HG03354 (cell line): Measurements from ENCODE around the gene ZYG11A.
"Not testable (repeated sequence)": the region's sequence is repeated elsewhere in the genome, so short reads cannot be mapped to it uniquely, and the experiment has no call there.

Experiments
- ATAC-seq: cut with Tn5 transposase; IDR thresholded peaks from one replicate; pipeline ENCODE4 v1.9.1; 2021; ENCODE audit warnings: mild to moderate bottlenecking; ENCODE audit not compliant: unreplicated experiment, poor library complexity, severe bottlenecking

ZYG11A gene

GRCh38 chr1:52869727-52870126 lies 27.2 kb downstream of the ZYG11A start:
- not testable (repeated sequence) for ATAC-seq

- no peak for ATAC-seq
Observed at GRCh38 chr1:52876843-52877242, 34.3 kb downstream of the ZYG11A start.

DNA sequence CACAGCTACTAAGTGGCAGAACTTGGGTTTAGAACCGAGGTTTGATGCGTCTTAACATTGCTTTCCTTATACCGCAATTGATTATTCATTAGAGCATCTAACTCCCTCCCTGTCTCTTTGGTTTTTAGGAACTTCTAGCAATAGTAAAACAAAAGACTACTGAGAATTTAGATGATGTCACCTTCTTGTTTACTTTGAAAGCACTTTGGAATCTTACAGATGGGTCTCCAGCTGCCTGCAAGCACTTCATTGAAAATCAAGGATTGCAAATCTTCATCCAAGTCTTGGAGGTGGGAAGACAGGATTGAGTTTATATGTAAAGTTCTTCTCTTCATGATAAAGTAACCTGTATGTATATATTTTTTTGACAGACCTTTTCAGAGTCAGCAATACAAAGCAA lies 35.0 kb downstream of the ZYG11A start:
- no peak for ATAC-seq

GRCh38 chr1:52880206-52880605 lies 37.6 kb downstream of the ZYG11A start:
- no peak for ATAC-seq

DNA sequence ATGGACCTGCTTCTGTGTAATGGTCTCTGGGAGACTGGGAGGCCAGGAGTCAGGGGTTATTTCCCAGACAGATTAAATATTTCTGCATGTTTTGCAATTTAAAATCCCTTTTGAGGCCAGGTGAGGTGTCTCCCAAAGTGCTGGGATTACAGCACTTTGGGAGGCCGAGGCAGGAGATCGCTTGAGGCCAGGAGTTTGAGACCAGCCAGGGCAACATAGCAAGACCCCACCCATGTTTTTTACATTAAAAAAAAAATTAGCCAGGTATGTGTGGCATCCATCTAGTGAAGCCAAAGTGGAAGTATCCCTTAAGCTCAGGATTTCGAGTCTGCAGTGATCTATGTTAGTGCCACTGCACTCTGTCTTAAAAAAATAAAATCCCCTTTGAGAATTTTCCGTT lies 44.9 kb downstream of the ZYG11A start:
- no peak for ATAC-seq

- no peak for ATAC-seq
Observed at GRCh38 chr1:52892424-52893215, 50.1 kb downstream of the ZYG11A start.

DNA sequence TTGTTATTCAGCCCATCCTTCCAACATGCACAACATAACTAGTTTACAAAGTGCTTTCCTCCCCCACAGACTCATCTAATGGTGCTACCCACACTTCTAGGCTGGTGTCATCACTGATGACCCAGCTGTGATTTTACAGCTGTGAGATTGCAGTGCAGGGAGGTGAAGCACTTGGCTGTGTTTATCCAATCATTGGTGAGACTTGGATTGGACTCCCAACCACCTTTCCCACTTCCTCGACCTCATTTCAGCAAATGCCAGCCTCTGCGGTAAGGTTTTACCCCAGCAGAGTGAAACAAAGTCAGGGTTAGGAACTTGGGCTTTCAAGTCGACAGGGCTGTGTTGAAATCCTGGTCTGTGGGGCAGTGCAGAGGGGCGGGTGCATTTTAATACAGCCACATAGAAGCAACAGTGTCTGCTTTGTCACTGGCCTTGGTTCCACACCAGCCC lies 56.9 kb downstream of the ZYG11A start:
- ATAC-seq, result no peak

DNA sequence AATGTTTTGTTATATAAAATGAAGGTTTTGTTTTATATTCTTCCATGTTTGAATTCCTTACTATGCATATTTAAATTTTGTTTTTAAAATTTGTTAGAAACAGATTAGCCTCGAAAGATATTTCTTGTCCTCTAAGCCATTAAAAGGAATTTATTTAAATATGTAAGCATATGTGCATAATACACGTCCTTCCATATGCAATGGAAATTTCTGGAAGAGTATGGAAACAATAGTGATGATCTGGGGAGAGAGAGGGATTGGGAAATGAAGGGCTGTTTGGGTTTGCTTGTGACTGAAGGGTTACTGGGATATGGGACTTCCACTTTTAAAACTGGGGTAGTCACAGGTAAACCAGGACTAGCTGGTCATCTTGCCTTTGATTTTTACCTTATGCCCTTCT lies 57.8 kb downstream of the ZYG11A start:
- ATAC-seq, result no peak

DNA sequence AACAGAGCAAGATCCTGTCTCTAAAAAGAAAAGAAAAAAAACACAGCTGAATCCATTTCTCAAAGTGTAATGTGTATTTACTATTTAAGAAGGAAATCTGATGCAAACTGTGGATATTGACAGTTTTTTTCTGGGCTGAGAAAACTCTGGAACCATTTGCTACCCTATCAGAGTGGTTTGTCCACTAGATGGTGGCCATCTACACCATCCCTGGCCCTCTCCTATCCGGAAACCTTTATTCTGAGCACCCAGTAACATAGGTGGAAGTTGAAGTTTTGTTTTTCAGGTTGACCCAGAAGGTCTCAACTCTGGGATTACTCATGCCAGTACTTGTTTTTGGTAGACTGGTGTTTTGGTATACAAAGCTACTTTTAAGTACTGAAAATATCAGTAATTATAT lies 58.8 kb downstream of the ZYG11A start:
- ATAC-seq, result no peak

GRCh38 chr1:52904208-52904926 lies 61.8 kb downstream of the ZYG11A start:
- ATAC-seq, result no peak

DNA sequence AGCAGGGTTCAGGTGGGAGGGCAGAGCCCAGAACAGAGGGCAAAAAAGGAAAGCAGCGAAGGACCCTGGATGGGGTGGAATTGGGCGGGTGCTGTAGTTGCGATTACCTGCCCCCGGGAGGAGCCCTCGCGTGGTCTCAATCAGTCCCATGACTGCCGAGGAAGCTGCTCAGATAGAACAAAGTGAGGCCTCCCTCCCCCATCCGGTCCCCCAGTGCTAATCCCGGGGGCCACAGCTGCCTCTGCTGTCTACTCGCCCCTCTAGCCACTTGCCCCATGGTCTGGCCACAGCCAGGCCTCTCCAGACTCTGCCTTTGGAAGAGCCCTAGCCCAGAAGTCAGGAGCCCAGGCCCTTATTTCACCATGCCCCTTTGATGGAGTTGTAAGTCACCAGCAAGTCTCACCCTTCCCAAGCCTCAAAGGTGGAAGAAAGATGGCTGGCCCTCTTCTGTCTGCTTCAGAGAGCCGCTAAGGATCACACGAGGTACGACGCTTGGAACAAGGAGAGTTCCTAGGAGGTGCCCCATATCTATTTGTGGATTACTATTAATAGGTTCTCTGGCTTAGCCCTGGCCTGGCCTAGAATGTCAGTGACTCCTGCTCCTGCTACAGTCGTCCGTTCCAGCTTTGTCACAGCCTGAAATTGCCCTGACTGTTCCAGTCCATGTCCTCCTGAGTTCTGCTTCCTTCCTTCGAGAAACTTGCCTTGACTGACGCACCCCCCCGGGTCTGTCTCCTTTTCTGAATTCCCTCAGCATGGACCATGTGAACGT lies 62.6 kb downstream of the ZYG11A start:
- ATAC-seq, result no peak

DNA sequence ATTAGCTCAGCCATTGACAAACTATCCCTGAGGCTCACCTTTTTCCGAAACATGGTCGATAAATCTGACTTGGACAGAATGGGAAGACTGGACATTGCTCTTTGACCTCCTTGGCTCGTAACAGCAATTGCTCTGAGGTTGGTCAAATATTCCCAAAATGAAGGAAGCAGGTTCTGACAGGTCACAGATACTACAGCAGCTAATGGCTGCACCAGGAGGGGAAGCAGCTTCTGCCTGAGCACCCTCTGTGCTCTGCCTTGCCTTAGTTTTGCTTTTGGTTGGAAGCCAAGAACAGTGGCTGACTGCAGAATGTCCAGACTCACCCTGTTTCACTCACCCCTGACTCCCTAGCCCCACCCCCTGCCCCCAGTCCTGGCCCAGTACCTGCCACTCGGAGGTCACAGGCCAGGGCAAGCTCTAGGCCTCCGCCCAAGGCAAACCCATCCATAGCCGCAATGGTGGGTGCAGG lies 63.6 kb downstream of the ZYG11A start:
- ATAC-seq, result no peak

- ATAC-seq, result no peak
Observed at GRCh38 chr1:52907068-52907811, 64.7 kb downstream of the ZYG11A start.

- ATAC-seq, result no peak
Observed at GRCh38 chr1:52907812-52908153, 65.2 kb downstream of the ZYG11A start.

GRCh38 chr1:52911541-52911940 lies 69.0 kb downstream of the ZYG11A start:
- ATAC-seq, result no peak

DNA sequence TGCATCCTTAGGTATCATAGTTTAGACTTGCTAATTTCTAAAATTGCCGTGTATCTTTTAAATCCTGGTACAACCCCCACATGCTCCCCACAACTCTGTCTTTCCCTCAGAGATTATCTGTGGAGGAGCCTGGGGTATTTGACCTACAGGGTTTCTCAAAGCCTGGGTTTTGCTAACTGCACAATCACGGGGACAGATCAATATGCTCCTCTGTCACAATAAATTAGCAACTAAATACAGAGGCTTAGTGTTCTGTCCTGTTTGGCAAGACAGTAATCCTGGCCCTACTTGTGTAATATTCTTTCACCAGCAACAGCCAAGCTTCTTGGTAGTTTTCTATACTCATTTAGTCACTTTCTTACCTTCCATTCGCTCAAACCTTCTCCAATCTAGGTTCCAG lies 70.5 kb downstream of the ZYG11A start:
- no peak for ATAC-seq

DNA sequence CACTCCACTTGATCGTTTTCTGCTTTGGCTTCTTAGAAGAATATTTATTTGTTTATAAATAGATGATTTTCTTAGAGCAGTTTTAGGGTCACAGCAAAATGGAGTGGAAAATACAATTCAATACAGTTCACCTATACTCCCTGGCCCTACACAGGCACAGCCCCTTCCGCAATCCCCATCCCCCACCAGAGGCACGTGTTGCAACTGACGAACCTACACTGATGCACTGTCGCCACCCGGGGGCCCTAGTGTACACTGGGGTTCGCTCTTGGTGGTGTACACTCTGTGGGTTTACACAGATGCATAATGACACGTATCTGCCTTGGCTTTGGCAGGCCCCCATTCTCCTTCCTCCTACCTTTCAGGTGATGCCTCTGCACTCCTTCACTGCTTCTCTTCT lies 71.0 kb downstream of the ZYG11A start:
- no peak for ATAC-seq

- no peak for ATAC-seq
Observed at GRCh38 chr1:52914463-52914862, 71.9 kb downstream of the ZYG11A start.

- ATAC-seq, result no peak
Observed at GRCh38 chr1:52915211-52915854, 72.8 kb downstream of the ZYG11A start.
